Neural cell (in vitro differentiated cells): Measurements from ENCODE around the gene GPLD1. TPM values are rescaled to one million over a fixed set of nuclear protein-coding genes. Genes with fewer than 3 reads are reported as not detected.

Experiments
- H2AFZ ChIP-seq: fragments of 200-600, 300-800 bp; sonication (generic), shearing (Covaris generic); 2 replicates; pipeline ENCODE4 v1.6.0; 2014; ENCODE audit warnings: low read depth, mild to moderate bottlenecking, antibody characterized with exemption, low read length, moderate library complexity
- H3F3A ChIP-seq: fragments of 200-600 bp; shearing (Covaris generic); 2 replicates; pipeline ENCODE4 v1.6.1; 2016; ENCODE audit warnings: mild to moderate bottlenecking, moderate library complexity, mixed read lengths, antibody characterized with exemption, low read length; ENCODE audit not compliant: insufficient read depth, poor library complexity, severe bottlenecking
- H3K27ac ChIP-seq: fragments of 200-600, 300-800 bp; sonication (generic), shearing (Covaris generic); 2 replicates; pipeline ENCODE4 v1.5.1; 2014; ENCODE audit warnings: mild to moderate bottlenecking, low read length, moderate library complexity
- H3K27me3 ChIP-seq: fragments of 300-800, 200-600 bp; sonication (generic), shearing (Covaris generic); 2 replicates; pipeline ENCODE4 v1.6.0; 2014; ENCODE audit warnings: mild to moderate bottlenecking, low read depth, low read length, moderate library complexity; ENCODE audit not compliant: insufficient read depth
- H3K36me3 ChIP-seq: fragments of 300-800, 200-600 bp; sonication (generic), shearing (Covaris generic); 2 replicates; pipeline ENCODE4 v1.5.1; 2014; ENCODE audit warnings: mild to moderate bottlenecking, antibody characterized with exemption, low read length, moderate library complexity; ENCODE audit not compliant: insufficient read depth
- H3K4me2 ChIP-seq: fragments of 300-800, 200-600 bp; sonication (generic), shearing (Covaris generic); 2 replicates; pipeline ENCODE4 v1.6.0; 2014; ENCODE audit warnings: mild to moderate bottlenecking, low read length
- H3K4me3 ChIP-seq: fragments of 300-800, 200-600 bp; sonication (generic), shearing (Covaris generic); 2 replicates; pipeline ENCODE4 v1.5.1; 2014; ENCODE audit warnings: mild to moderate bottlenecking, low read length, moderate library complexity
- H3K79me2 ChIP-seq: fragments of 200-600 bp; shearing (Covaris generic); replicated peaks from 2 replicates; pipeline ENCODE4 v1.6.0; 2014; ENCODE audit warnings: mild to moderate bottlenecking, low read length, moderate library complexity; ENCODE audit not compliant: insufficient read depth
- H3K9ac ChIP-seq: fragments of 300-800, 200-600 bp; sonication (generic), shearing (Covaris generic); 2 replicates; pipeline ENCODE4 v1.6.1; 2016; ENCODE audit warnings: mild to moderate bottlenecking, low read length, mixed read lengths
- H3K9me2 ChIP-seq: fragments of 200-600 bp; shearing (Covaris generic); 2 replicates; pipeline ENCODE4 v1.6.1; 2016; ENCODE audit warnings: mild to moderate bottlenecking, low read length, mixed read lengths; ENCODE audit not compliant: insufficient read depth
- H3K9me3 ChIP-seq: fragments of 200-600, 300-800 bp; sonication (generic), shearing (Covaris generic); 2 replicates; pipeline ENCODE4 v1.6.1; 2016; ENCODE audit warnings: mild to moderate bottlenecking, mixed run types, low read length, moderate library complexity, mixed read lengths
- H4K20me1 ChIP-seq: fragments of 200-600 bp; shearing (Covaris generic); 2 replicates; pipeline ENCODE4 v1.6.1; 2016; ENCODE audit warnings: mild to moderate bottlenecking, mixed run types; ENCODE audit not compliant: insufficient read depth
- EP300 ChIP-seq: fragments of 450-650 bp; conservative IDR thresholded peaks from 2 replicates; pipeline ENCODE4 v1.6.1; 2014; ENCODE audit warnings: antibody characterized with exemption, mild to moderate bottlenecking, moderate library complexity; ENCODE audit not compliant: poor library complexity, severe bottlenecking
- EZH2 ChIP-seq: fragments of 200-600, 300-800 bp; shearing (Covaris generic), sonication (generic); IDR thresholded peaks from 2 replicates; pipeline ENCODE4 v1.6.1; 2014; ENCODE audit warnings: antibody characterized with exemption, low read length, borderline replicate concordance, mild to moderate bottlenecking; ENCODE audit not compliant: insufficient read depth, poor library complexity, severe bottlenecking
- MXI1 ChIP-seq: fragments of 450-650 bp; conservative IDR thresholded peaks from 2 replicates; pipeline ENCODE4 v1.6.1; 2014; ENCODE audit warnings: antibody characterized with exemption, mild to moderate bottlenecking; ENCODE audit not compliant: poor library complexity, severe bottlenecking
- POLR2AphosphoS5 ChIP-seq: IDR thresholded peaks from 2 replicates; pipeline ENCODE4 v1.6.1; 2012
- RAD21 ChIP-seq: fragments of 450-650 bp; conservative IDR thresholded peaks from 2 replicates; pipeline ENCODE4 v1.6.1; 2014; ENCODE audit warnings: antibody characterized with exemption, mild to moderate bottlenecking, moderate library complexity
- SMC3 ChIP-seq: fragments of 450-650 bp; conservative IDR thresholded peaks from 2 replicates; pipeline ENCODE4 v1.6.1; 2014; ENCODE audit warnings: antibody characterized with exemption, mild to moderate bottlenecking, moderate library complexity; ENCODE audit not compliant: poor library complexity
- TAF1 ChIP-seq: IDR thresholded peaks from 2 replicates; pipeline ENCODE4 v1.6.1; 2012; ENCODE audit warnings: low read depth
- polyA minus RNA-seq: library from RNA; depleted of rRNA, polyadenylated mRNA; stranded (reverse); fragments of >200 nt; gene quantifications from 2 replicates; pipeline ENCODE4 v1.2.3, GENCODE V29; 2014
- polyA plus RNA-seq: library from polyadenylated mRNA; depleted of rRNA; stranded (reverse); fragments of >200 nt; gene quantifications from 2 replicates; pipeline ENCODE4 v1.2.3, GENCODE V29; 2014
- TF ChIP-seq, protein P1 (sequence below): fragments of 450-650 bp; IDR thresholded peaks from 2 replicates; pipeline ENCODE4 v1.5.1; 2014; ENCODE audit warnings: antibody characterized with exemption, mild to moderate bottlenecking, moderate library complexity; ENCODE audit not compliant: poor library complexity, severe bottlenecking
- TF ChIP-seq, protein P2 (sequence below): IDR thresholded peaks from 2 replicates; pipeline ENCODE4 v1.6.1; 2012; ENCODE audit warnings: borderline replicate concordance

GPLD1 gene, protein sequence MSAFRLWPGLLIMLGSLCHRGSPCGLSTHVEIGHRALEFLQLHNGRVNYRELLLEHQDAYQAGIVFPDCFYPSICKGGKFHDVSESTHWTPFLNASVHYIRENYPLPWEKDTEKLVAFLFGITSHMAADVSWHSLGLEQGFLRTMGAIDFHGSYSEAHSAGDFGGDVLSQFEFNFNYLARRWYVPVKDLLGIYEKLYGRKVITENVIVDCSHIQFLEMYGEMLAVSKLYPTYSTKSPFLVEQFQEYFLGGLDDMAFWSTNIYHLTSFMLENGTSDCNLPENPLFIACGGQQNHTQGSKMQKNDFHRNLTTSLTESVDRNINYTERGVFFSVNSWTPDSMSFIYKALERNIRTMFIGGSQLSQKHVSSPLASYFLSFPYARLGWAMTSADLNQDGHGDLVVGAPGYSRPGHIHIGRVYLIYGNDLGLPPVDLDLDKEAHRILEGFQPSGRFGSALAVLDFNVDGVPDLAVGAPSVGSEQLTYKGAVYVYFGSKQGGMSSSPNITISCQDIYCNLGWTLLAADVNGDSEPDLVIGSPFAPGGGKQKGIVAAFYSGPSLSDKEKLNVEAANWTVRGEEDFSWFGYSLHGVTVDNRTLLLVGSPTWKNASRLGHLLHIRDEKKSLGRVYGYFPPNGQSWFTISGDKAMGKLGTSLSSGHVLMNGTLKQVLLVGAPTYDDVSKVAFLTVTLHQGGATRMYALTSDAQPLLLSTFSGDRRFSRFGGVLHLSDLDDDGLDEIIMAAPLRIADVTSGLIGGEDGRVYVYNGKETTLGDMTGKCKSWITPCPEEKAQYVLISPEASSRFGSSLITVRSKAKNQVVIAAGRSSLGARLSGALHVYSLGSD
- polyA plus RNA-seq: 11.0 and 14.3 TPM in 2 replicates
- polyA minus RNA-seq: 14.6 and 16.3 TPM in 2 replicates

DNA sequence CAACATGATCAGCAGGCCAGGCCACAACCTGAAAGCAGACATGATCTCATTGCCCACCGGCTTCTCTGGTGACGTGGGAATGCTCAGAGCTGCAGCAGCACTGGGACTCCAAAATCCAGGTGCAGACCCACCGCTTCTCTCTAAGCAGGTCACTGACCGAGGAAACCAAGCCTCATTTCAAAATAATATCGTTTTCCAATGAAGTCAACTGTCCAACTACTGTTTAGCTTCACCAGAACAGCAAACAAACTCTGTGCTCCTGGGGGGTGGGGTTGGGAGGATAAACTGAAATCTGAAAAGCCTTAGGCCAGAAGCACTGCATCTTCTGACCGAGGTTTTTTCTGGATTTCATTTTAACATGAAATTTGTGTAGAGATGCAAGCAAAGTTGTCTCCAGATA is at the start of gene GPLD1:
TSS of gene GPLD1 (minus strand) at position 109 of the 400 bp plus-strand sequence. CDS start at position 42, 67 bp downstream.
- Histone ChIP-seq H3K9me3 (no peaks in the 10 kb centered on the region), H3F3A (no peaks in the 10 kb centered on the region), H3K79me2 (no peaks in the 10 kb centered on the region), H3K9me2 (no peaks in the 10 kb centered on the region), H2AFZ (no peak within 1 kb of the TSS), H3K4me2 (no peak within 1 kb of the TSS), H3K27me3 (no peaks in the 10 kb centered on the region), H3K27ac (no peak within 1 kb of the TSS), H3K4me3 (no peak within 1 kb of the TSS), H4K20me1 (no peaks in the 10 kb centered on the region), H3K36me3 (no peaks in the 10 kb centered on the region), H3K9ac (no peak within 1 kb of the TSS)
- no peak for TF ChIP-seq EZH2
- TF ChIP-seq, protein P1, sequence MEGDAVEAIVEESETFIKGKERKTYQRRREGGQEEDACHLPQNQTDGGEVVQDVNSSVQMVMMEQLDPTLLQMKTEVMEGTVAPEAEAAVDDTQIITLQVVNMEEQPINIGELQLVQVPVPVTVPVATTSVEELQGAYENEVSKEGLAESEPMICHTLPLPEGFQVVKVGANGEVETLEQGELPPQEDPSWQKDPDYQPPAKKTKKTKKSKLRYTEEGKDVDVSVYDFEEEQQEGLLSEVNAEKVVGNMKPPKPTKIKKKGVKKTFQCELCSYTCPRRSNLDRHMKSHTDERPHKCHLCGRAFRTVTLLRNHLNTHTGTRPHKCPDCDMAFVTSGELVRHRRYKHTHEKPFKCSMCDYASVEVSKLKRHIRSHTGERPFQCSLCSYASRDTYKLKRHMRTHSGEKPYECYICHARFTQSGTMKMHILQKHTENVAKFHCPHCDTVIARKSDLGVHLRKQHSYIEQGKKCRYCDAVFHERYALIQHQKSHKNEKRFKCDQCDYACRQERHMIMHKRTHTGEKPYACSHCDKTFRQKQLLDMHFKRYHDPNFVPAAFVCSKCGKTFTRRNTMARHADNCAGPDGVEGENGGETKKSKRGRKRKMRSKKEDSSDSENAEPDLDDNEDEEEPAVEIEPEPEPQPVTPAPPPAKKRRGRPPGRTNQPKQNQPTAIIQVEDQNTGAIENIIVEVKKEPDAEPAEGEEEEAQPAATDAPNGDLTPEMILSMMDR: no peak

DNA sequence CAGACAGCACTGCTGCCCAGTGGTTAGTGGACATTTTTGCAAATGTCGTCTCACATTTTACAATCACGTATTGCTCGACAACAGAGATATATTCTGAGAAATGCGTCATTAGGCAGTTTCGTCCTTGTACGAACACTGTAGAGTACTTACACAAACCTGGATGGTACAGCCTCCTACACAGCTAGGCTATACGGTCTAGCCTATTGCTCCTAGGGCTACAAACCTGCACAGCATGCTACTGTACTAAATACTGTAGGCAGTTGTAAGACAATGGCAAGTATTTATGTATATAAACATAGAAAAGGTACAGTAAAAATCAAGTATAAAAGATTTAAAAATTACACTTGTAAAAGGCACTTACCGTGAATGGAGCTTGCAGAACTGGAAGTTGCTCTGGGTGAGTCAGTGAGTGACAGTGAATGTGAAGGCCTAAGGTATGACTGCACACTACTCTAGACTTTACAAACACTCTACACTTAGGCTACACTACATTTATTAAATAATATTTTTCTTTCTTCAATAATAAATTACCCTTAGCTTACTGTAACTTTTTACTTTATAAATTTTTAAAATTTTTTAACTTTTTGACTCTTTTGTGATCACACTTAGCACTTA is 48.5 kb upstream of the GPLD1 start:
- Histone ChIP-seq H3K4me2 (no peak overlapping the region), H3K27ac (no peak overlapping the region), H4K20me1 (no peaks in the 10 kb centered on the region), H3K36me3 (peaks cover 7% of the 10 kb centered on the region), H3K9me2 (no peaks in the 10 kb centered on the region), H3K9ac (no peak overlapping the region), H3K27me3 (no peaks in the 10 kb centered on the region), H3K9me3 (no peaks in the 10 kb centered on the region), H3F3A (no peaks in the 10 kb centered on the region), H2AFZ (no peak overlapping the region), H3K79me2 (no peaks in the 10 kb centered on the region), H3K4me3 (no peak overlapping the region)
- no peak for TF ChIP-seq EZH2
- no peak for TF ChIP-seq POLR2AphosphoS5
- TF ChIP-seq EP300: no peak
- TF ChIP-seq TAF1: no peak
- TF ChIP-seq, protein P1: no peak
- TF ChIP-seq, protein P2, sequence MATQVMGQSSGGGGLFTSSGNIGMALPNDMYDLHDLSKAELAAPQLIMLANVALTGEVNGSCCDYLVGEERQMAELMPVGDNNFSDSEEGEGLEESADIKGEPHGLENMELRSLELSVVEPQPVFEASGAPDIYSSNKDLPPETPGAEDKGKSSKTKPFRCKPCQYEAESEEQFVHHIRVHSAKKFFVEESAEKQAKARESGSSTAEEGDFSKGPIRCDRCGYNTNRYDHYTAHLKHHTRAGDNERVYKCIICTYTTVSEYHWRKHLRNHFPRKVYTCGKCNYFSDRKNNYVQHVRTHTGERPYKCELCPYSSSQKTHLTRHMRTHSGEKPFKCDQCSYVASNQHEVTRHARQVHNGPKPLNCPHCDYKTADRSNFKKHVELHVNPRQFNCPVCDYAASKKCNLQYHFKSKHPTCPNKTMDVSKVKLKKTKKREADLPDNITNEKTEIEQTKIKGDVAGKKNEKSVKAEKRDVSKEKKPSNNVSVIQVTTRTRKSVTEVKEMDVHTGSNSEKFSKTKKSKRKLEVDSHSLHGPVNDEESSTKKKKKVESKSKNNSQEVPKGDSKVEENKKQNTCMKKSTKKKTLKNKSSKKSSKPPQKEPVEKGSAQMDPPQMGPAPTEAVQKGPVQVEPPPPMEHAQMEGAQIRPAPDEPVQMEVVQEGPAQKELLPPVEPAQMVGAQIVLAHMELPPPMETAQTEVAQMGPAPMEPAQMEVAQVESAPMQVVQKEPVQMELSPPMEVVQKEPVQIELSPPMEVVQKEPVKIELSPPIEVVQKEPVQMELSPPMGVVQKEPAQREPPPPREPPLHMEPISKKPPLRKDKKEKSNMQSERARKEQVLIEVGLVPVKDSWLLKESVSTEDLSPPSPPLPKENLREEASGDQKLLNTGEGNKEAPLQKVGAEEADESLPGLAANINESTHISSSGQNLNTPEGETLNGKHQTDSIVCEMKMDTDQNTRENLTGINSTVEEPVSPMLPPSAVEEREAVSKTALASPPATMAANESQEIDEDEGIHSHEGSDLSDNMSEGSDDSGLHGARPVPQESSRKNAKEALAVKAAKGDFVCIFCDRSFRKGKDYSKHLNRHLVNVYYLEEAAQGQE: no peak
- no peak for TF ChIP-seq RAD21
- TF ChIP-seq SMC3: no peak
- TF ChIP-seq MXI1: no peak
